OCI-LY7 (cell line): ENCODE results near the gene PLD4. TPM values are rescaled to one million over a fixed set of nuclear protein-coding genes. Genes with fewer than 3 reads are reported as not detected.

Source experiments
- BruUV-seq: library from RNA; stranded (reverse); fragments of 400-500 nt; replicated peaks from 2 replicates; lab custom pipeline; 2021; lab: Mats Ljungman, UMichigan
- CTCF ChIA-PET: fragments of 300-600 bp; sonication (Branson Sonifier 250); formaldehyde crosslinking; loops from one replicate; lab custom pipeline; 2022; ENCODE audit warnings: antibody characterized with exemption; ENCODE audit not compliant: unreplicated experiment; lab: Charles Lee
- POLR2A ChIA-PET: fragments of 300-600 bp; sonication (Branson Sonifier 250); formaldehyde crosslinking; loops from one replicate; lab custom pipeline; 2022; ENCODE audit warnings: antibody characterized with exemption; lab: Charles Lee
- DNase-seq: peaks from one replicate; pipeline ENCODE4 v3.0.0-alpha.2; 2015; ENCODE audit warnings: low spot score
- H2AFZ ChIP-seq: fragments of 200-600 bp; sonication (generic), shearing (Covaris generic); 2 replicates; pipeline ENCODE4 v1.6.1; 2014; ENCODE audit warnings: mild to moderate bottlenecking, antibody characterized with exemption, low read length, moderate library complexity
- H3K27ac ChIP-seq: fragments of 200-600 bp; sonication (generic); 2 replicates; pipeline ENCODE4 v1.5.1; 2014; ENCODE audit warnings: mixed run types, low read depth, mild to moderate bottlenecking, moderate library complexity, low read length, inconsistent platforms; ENCODE audit not compliant: poor library complexity, severe bottlenecking
- H3K36me3 ChIP-seq: fragments of 200-600 bp; sonication (generic); 2 replicates; pipeline ENCODE4 v1.6.1; 2014; ENCODE audit warnings: mild to moderate bottlenecking, antibody characterized with exemption, low read length, moderate library complexity, mixed read lengths; ENCODE audit not compliant: insufficient read depth
- H3K4me1 ChIP-seq: fragments of 200-600 bp; sonication (generic); 2 replicates; pipeline ENCODE4 v1.5.1; 2014; ENCODE audit warnings: mild to moderate bottlenecking, low read length; ENCODE audit not compliant: insufficient read depth, poor library complexity, severe bottlenecking
- H3K4me2 ChIP-seq: fragments of 200-600 bp; sonication (generic); 2 replicates; pipeline ENCODE4 v1.6.1; 2014; ENCODE audit warnings: mild to moderate bottlenecking, low read length
- H3K4me3 ChIP-seq: fragments of 200-600 bp; sonication (generic); 2 replicates; pipeline ENCODE4 v1.5.1; 2014; ENCODE audit warnings: mild to moderate bottlenecking, low read depth, low read length; ENCODE audit not compliant: poor library complexity, severe bottlenecking
- H3K79me2 ChIP-seq: fragments of 200-600 bp; sonication (generic); 2 replicates; pipeline ENCODE4 v1.6.1; 2016; ENCODE audit warnings: low read depth, mild to moderate bottlenecking, low read length, moderate library complexity, mixed read lengths; ENCODE audit not compliant: insufficient read depth
- H3K9me2 ChIP-seq: fragments of 200-600 bp; sonication (generic); 2 replicates; pipeline ENCODE4 v1.6.1; 2016; ENCODE audit warnings: mild to moderate bottlenecking, low read length, mixed read lengths; ENCODE audit not compliant: insufficient read depth
- H3K9me3 ChIP-seq: fragments of 200-600 bp; sonication (generic); 2 replicates; pipeline ENCODE4 v1.6.1; 2014; ENCODE audit warnings: mild to moderate bottlenecking, mixed run types, low read length, mixed read lengths
- H4K20me1 ChIP-seq: fragments of 200-600 bp; sonication (generic); 2 replicates; pipeline ENCODE4 v1.6.1; 2014; ENCODE audit warnings: mild to moderate bottlenecking, antibody characterized with exemption, low read length, moderate library complexity, mixed read lengths; ENCODE audit not compliant: insufficient read depth
- EZH2phosphoT487 ChIP-seq: fragments of 200-600 bp; sonication (generic); IDR thresholded peaks from 2 replicates; pipeline ENCODE4 v1.6.1; 2018; ENCODE audit warnings: low read depth, borderline replicate concordance, mild to moderate bottlenecking, mixed run types, antibody characterized with exemption, low read length, moderate library complexity, mixed read lengths
- intact Hi-C: fragments of 100-400 bp; cut with micrococcal nuclease; formaldehyde crosslinking; loops from one replicate; pipeline ENCODE4 v1.10.0; 2022; ENCODE audit not compliant: unreplicated experiment
- total RNA-seq, 2 experiments: library from RNA; depleted of rRNA in 1 of 2; stranded (reverse); fragments of >200 nt in 1 of 2; shearing (Covaris generic) in 1 of 2; gene quantifications; 2 replicates each; pipeline ENCODE4 v1.2.3, GENCODE V29; 2014 to 2022
- TF ChIP-seq, protein P1 (sequence below): fragments of 200-600 bp; sonication (generic); conservative IDR thresholded peaks from 2 replicates; pipeline ENCODE4 v1.5.1; 2014; ENCODE audit warnings: mild to moderate bottlenecking, antibody characterized with exemption, low read length, moderate library complexity, mixed read lengths

The PLD4 gene
- total RNA-seq, 2 experiments from 2014 or later, result 0.66 to 5.1 TPM

GRCh38 chr14:104980611-104981531 is 56.2 kb downstream of the PLD4 start:
- DNase-seq, result no peak
- ChIA-PET POLR2A (no interaction called here), CTCF (no interaction called here)
- H3K9me2 ChIP-seq, result no peaks in the 10 kb centered on the region
- H3K36me3 ChIP-seq, result no peaks in the 10 kb centered on the region
- H3K79me2 ChIP-seq, result no peaks in the 10 kb centered on the region
- no peak overlapping the region for H3K4me3 ChIP-seq
- H3K9me3 ChIP-seq, result no peaks in the 10 kb centered on the region
- no peak overlapping the region for H3K4me2 ChIP-seq
- H2AFZ ChIP-seq, result no peak overlapping the region
- intact Hi-C loops, result no loop called here
- H3K27ac ChIP-seq, result no peak overlapping the region
- H3K4me1 ChIP-seq, result peaks cover under 1% of the 10 kb centered on the region
- no peaks in the 10 kb centered on the region for H4K20me1 ChIP-seq
- TF ChIP-seq, protein P1, sequence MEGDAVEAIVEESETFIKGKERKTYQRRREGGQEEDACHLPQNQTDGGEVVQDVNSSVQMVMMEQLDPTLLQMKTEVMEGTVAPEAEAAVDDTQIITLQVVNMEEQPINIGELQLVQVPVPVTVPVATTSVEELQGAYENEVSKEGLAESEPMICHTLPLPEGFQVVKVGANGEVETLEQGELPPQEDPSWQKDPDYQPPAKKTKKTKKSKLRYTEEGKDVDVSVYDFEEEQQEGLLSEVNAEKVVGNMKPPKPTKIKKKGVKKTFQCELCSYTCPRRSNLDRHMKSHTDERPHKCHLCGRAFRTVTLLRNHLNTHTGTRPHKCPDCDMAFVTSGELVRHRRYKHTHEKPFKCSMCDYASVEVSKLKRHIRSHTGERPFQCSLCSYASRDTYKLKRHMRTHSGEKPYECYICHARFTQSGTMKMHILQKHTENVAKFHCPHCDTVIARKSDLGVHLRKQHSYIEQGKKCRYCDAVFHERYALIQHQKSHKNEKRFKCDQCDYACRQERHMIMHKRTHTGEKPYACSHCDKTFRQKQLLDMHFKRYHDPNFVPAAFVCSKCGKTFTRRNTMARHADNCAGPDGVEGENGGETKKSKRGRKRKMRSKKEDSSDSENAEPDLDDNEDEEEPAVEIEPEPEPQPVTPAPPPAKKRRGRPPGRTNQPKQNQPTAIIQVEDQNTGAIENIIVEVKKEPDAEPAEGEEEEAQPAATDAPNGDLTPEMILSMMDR, result no peak
- no peak for TF ChIP-seq EZH2phosphoT487
- no TSS peak for BruUV-seq

GRCh38 chr14:104981699-104982541 is 57.2 kb downstream of the PLD4 start:
- no peaks in the 10 kb centered on the region for H3K9me3 ChIP-seq
- no peak overlapping the region for H3K27ac ChIP-seq
- no peaks in the 10 kb centered on the region for H3K79me2 ChIP-seq
- H3K4me2 ChIP-seq, result no peak overlapping the region
- intact Hi-C loops, result no loop called here
- BruUV-seq, result no TSS peak
- CTCF ChIA-PET, result no interaction called here
- POLR2A ChIA-PET, result no interaction called here
- no peak for TF ChIP-seq EZH2phosphoT487
- TF ChIP-seq, protein P1, result no peak
- no peaks in the 10 kb centered on the region for H3K36me3 ChIP-seq
- H4K20me1 ChIP-seq, result no peaks in the 10 kb centered on the region
- H3K4me3 ChIP-seq, result no peak overlapping the region
- DNase-seq, result no peak
- H3K9me2 ChIP-seq, result no peaks in the 10 kb centered on the region
- H3K4me1 ChIP-seq, result peaks cover 3% of the 10 kb centered on the region
- no peak overlapping the region for H2AFZ ChIP-seq
